Cardiac muscle cell (in vitro differentiated cells and primary cell): Measurements from ENCODE around the gene C12orf75. TPM values are rescaled to one million over a fixed set of nuclear protein-coding genes. Genes with fewer than 3 reads are reported as not detected.
"Not testable (repeated sequence)": the region's sequence is repeated elsewhere in the genome, so short reads cannot be mapped to it uniquely, and the experiment has no call there.

Source experiments
- DNase-seq, 2 donors: peaks; one replicate each; pipeline versions ENCODE4 v3.0.0 to v3.0.0-alpha.2; 2010 to 2017; ENCODE audit warnings: low read depth in 1 of 2, low spot score in 1 of 2
- H3K27ac ChIP-seq: fragments of 200-600 bp; sonication (generic); 2 replicates; pipeline ENCODE4 v1.5.1; 2016
- H3K27me3 ChIP-seq: fragments of 200-600 bp; sonication (generic); 2 replicates; pipeline ENCODE4 v1.6.0; 2016; ENCODE audit warnings: control low read depth
- H3K36me3 ChIP-seq: fragments of 200-600 bp; sonication (generic); 2 replicates; pipeline ENCODE4 v1.5.1; 2016; ENCODE audit warnings: control low read depth
- H3K4me1 ChIP-seq: fragments of 200-600 bp; sonication (generic); 2 replicates; pipeline ENCODE4 v1.8.1; 2017; ENCODE audit warnings: low read depth, mild to moderate bottlenecking, mixed run types
- H3K4me3 ChIP-seq: fragments of 200-600 bp; sonication (generic); 2 replicates; pipeline ENCODE4 v1.5.1; 2016; ENCODE audit warnings: mild to moderate bottlenecking
- H3K9me3 ChIP-seq: fragments of 200-600 bp; sonication (generic); 2 replicates; pipeline ENCODE4 v1.5.1; 2017; ENCODE audit warnings: low read depth, mild to moderate bottlenecking, control low read depth
- polyA plus RNA-seq: library from polyadenylated mRNA; unstranded; fragments of >200 nt; fragmentation: Nextera tagmentation; extraction: Ambion mirVana; gene quantifications from 2 replicates; pipeline ENCODE4 v1.2.1, GENCODE V29; 2016
- total RNA-seq: library from RNA; depleted of rRNA; stranded (reverse); fragments of >200 nt; gene quantifications from 2 replicates; pipeline ENCODE4 v1.2.3, GENCODE V29; 2016
- TF ChIP-seq, protein P1 (sequence below): IDR thresholded peaks from 2 replicates; pipeline ENCODE4 v1.5.1; 2012; ENCODE audit warnings: low read depth, mild to moderate bottlenecking, low read length

Gene C12orf75
- total and polyA plus RNA-seq, 2 experiments from 2014 or later, result 39.3 to 106 TPM

DNA sequence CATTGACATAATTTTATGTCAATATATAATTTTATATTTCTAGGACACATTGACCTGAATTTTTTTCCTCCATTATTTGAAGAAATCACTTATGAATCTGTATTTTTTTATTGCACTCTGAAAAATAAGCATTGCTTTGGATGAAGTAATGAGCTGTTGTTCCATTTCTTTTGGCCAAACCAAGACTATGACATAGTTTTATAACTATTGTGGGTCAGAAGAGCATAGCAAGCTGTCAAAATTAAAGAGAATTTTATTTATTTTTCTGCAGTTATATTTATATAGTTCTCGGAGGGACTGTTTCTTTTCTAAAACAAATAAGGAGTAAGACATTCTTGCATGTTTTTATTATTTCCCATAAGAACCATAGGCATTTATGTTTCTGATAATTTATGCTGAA, 8.5 kb downstream of the C12orf75 start:
- no peak for DNase-seq
- H3K4me3 ChIP-seq, result no peak overlapping the region
- no peaks in the 10 kb centered on the region for H3K9me3 ChIP-seq
- H3K4me1 ChIP-seq, result peaks cover 25% of the 10 kb centered on the region
- no peak overlapping the region for H3K27ac ChIP-seq
- TF ChIP-seq, protein P1, sequence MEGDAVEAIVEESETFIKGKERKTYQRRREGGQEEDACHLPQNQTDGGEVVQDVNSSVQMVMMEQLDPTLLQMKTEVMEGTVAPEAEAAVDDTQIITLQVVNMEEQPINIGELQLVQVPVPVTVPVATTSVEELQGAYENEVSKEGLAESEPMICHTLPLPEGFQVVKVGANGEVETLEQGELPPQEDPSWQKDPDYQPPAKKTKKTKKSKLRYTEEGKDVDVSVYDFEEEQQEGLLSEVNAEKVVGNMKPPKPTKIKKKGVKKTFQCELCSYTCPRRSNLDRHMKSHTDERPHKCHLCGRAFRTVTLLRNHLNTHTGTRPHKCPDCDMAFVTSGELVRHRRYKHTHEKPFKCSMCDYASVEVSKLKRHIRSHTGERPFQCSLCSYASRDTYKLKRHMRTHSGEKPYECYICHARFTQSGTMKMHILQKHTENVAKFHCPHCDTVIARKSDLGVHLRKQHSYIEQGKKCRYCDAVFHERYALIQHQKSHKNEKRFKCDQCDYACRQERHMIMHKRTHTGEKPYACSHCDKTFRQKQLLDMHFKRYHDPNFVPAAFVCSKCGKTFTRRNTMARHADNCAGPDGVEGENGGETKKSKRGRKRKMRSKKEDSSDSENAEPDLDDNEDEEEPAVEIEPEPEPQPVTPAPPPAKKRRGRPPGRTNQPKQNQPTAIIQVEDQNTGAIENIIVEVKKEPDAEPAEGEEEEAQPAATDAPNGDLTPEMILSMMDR, result no peak
- no peaks in the 10 kb centered on the region for H3K36me3 ChIP-seq
- H3K27me3 ChIP-seq, result no peaks in the 10 kb centered on the region

DNA sequence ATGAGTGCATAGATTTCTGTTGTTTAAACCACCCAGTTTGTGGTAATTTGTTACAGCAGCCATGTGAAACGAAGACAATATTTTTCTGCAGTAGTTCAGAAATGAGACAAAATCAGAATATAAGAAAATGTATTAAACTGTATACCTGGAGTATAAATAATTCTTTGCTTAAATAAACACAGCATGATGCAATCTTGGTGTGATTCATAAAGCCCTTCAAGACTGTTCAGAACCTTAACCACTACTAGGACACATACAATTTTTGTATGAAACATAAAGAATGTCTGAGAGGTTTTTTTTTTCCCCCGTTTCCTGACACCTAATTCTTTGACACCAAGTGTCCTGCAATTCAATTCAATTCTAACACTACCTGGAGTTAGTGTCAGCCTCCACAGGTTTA, 10.5 kb downstream of the C12orf75 start:
- H3K36me3 ChIP-seq, result no peaks in the 10 kb centered on the region
- H3K9me3 ChIP-seq, result no peaks in the 10 kb centered on the region
- no peak overlapping the region for H3K27ac ChIP-seq
- TF ChIP-seq, protein P1, result no peak
- no peaks in the 10 kb centered on the region for H3K27me3 ChIP-seq
- H3K4me1 ChIP-seq, result peaks cover 5% of the 10 kb centered on the region
- DNase-seq, result no peak
- H3K4me3 ChIP-seq, result no peak overlapping the region

DNA sequence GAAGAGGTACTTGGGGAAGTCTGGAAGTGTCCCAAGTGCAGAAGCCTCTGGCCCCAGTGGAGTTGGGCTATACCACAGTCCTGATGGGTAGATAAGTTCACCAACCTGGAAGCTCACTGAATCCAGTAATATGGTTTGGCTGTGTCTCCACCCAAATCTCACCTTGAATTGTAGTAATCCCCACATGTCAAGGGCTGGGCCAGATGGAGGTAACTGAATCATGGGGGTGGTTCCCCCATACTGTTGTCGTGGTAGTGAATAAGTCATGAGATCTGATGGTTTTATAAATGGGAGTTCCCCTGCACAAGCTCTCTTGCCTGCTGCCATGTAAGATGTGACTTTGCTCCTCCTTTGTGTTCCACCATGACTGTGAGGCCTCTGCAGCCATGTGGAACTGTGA, 11.1 kb downstream of the C12orf75 start:
- not testable (repeated sequence) for H3K27ac ChIP-seq, H3K4me3 ChIP-seq, DNase-seq, H3K27me3 ChIP-seq, H3K4me1 ChIP-seq, H3K9me3 ChIP-seq, H3K36me3 ChIP-seq

DNA sequence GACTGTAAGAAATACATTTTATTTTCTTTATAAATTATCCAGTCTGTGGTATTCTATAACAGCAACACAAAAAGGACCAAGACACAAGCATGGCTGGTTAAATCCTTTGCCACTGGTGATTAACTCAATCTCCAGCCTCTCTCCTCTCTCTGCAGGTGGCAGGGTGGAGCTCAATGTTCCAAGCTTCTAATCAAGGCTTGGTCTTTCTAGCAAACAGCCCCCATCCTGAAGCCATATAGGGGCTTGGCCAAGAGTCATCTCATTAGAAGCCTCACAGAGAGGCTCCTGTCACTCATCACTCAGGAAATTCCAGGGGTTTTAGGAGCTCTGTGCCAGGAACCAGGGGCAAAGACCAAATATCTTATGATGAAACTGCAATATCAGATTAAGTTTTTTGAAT, 12.0 kb downstream of the C12orf75 start:
- Histone ChIP-seq H3K9me3 (no peaks in the 10 kb centered on the region), H3K36me3 (no peaks in the 10 kb centered on the region), H3K27me3 (no peaks in the 10 kb centered on the region), H3K4me1 (no peaks in the 10 kb centered on the region), H3K27ac (no peak overlapping the region), H3K4me3 (no peak overlapping the region)
- no peak for DNase-seq
- TF ChIP-seq, protein P1, result no peak

DNA sequence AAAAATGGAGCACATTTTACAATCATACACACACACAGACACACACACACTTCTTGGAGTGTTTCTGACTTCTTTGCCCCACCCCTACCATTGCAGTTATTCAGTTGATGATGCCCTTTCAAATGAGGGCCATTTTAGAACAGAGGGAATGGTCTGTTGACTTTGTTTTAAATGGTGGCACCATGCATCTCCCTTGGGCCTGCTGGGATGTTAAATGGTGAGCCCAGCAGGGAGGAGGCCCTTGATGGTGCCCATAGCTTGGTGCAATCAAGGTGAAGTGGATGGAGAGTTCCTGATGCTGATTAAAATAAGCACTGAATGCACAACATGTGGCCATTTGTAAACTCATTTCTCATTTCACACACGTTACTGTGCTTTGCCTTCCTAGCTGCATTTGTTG, 13.3 kb downstream of the C12orf75 start:
- DNase-seq, result no peak
- Histone ChIP-seq H3K9me3 (no peaks in the 10 kb centered on the region), H3K4me3 (no peak overlapping the region), H3K27ac (no peak overlapping the region), H3K27me3 (no peaks in the 10 kb centered on the region), H3K36me3 (no peaks in the 10 kb centered on the region), H3K4me1 (peaks cover 4% of the 10 kb centered on the region)
- TF ChIP-seq, protein P1, result no peak

DNA sequence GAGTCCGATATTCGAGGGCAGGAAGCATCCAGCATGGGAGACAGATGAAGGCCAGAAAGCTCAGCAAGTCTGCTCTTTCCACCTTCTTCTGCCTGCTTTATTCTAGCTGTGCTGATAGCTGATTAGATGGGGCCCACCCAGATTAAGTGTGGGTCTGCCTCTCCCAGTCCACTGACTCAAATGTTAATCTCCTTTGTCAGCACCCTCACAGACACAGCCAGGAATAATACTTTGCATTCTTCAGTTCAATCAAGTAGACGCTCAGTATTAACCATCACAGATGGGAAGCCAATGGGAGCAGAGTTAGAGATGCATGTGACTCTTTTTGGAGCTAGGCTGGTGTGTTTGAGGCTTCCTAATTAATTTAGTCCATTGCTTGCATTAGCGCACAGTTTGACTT, 17.0 kb downstream of the C12orf75 start:
- TF ChIP-seq, protein P1, result no peak
- Histone ChIP-seq H3K27ac (no peak overlapping the region), H3K9me3 (no peaks in the 10 kb centered on the region), H3K27me3 (no peaks in the 10 kb centered on the region), H3K36me3 (no peaks in the 10 kb centered on the region), H3K4me3 (no peak overlapping the region), H3K4me1 (peaks cover 4% of the 10 kb centered on the region)
- DNase-seq, result no peak
